DMS 273 treated with DMSO at 0.1 percent for 48 hours (cell line): ENCODE measurements around the gene SLC18A3.

Experiments
- DNase-seq: peaks from one replicate; lab custom pipeline; 2025; lab: John Stamatoyannopoulos, UW

Gene SLC18A3

DNA sequence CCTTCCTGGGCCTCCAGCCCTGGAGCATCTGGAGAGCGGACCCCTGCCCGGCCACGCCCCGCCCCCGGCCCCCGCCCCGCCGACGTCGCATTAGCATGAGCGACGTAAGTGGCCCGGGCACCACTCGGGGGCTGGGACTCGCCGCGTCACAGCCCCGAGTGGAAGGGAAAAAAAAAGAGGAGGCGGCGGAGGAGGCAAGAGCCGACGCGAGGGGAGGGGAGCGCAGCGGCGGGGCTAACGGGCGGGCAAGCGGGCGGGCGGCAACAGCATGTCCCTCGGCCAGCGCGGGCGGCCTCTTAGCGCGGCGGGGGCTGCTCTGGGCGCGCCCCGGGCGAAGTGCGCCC lies at the start of gene SLC18A3:
SLC18A3 (plus strand) TSS at position 197 of the 344 bp plus-strand sequence. CDS start 431 bp downstream, outside the sequence.
- DNase-seq: no peak

DNA sequence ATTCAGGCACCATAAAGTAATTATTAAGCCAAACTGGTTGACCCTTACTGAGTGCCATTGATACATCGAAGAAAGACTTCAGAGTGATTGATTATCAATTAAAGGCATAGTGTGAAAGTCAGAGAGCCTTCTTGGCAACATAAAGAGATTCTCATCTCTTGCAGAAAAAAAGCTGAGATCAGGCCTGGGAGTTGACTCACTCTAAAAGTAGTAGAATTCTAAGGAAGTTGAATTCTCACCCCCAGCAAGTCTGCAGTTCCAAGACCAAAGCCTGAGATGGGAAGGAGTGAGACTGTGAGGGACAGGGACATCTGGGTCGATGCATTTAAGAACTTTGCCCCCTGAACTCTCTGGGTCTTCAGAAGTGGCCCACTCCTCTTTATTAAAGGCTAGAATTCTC lies 49.6 kb upstream of the SLC18A3 start:
- no peak for DNase-seq

DNA sequence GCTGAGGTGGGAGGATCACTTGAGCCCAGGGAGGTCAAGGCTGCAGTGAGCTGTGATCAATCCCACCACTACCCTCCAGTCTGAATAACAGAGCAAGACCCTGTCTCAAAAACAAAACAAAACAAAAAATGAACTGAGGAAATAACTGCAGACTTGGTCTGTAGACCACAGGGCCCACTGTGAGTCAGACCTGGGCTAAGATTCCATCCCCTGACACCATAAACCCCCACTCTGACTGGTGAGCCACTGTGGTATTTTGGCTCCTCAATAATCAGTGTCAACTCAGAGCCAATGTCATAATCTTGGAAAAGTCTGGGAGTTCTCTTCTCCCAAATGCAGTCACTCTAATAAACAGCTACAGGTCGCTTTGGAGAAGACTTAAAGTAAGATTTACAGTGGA lies 47.2 kb upstream of the SLC18A3 start:
- DNase-seq: no peak

DNA sequence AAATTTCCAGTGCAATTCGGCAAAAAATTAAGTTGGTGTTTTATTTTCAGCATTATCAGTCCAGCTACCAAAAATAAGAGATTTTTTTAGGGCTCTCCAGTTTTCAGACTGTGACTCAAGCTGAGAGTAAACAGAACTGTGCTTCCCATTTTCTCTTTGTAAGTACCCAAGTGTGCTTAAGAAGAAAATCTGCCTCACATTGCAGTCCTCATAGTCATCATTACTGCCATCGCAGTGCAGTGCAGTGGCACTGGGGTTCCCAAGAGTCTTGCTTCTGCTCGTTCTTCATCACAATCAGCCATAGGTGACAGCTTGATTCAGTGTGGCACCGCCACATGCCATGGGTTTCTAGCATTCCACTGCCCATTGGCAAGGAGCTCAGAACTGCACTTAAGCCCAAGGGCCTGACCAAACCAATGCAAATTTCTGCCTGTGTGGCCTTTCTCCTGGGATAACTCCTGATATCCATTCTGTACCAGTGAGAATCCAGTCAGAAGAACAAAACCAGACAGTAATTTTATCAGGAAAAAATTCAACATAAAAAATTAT lies 45.6 kb upstream of the SLC18A3 start:
- DNase-seq: no peak

DNA sequence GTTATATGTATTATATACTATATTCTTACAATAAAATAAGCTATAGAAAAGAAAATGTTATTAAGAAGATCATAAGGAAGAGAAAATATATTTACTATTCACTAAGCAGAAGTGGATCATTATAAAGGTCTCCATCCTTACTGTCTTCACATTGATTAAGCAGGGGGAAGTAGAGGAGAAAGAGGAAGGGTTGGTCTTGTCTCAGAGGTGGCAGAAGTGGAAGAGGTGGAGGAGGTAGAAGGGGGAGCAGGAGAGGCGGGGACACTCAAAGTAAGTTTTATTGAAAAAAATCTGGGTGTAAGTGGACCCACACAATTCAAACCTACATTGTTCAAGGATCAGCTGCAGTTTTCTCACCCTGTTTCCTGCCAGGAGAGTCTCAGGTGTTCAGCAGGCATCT lies 42.3 kb upstream of the SLC18A3 start:
- DNase-seq: no peak

GRCh38 chr10:49568235-49568634 lies 41.9 kb upstream of the SLC18A3 start:
- no peak for DNase-seq

- no peak for DNase-seq
These were observed 41.0 kb upstream of the SLC18A3 start for GRCh38 chr10:49569031-49569631.

DNA sequence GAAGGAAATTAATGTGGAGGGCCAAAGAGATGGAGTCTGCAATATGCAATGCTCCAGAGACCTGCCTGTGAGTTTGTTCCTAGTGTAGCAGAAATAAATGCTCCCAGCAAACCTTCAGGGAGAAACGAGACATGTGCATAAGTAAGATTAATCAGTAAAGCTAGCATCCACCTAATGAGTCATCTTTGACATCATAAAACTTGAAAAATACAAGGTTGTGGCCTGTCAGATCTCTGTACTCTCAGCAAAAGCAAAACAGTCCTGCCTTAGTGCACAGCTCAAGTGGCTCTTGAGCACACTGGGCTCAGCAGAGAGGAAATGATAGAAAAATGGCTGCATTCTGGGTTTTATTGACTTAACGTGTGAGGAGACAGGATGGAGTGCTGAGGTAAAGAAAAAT lies 38.7 kb upstream of the SLC18A3 start:
- no peak for DNase-seq

DNA sequence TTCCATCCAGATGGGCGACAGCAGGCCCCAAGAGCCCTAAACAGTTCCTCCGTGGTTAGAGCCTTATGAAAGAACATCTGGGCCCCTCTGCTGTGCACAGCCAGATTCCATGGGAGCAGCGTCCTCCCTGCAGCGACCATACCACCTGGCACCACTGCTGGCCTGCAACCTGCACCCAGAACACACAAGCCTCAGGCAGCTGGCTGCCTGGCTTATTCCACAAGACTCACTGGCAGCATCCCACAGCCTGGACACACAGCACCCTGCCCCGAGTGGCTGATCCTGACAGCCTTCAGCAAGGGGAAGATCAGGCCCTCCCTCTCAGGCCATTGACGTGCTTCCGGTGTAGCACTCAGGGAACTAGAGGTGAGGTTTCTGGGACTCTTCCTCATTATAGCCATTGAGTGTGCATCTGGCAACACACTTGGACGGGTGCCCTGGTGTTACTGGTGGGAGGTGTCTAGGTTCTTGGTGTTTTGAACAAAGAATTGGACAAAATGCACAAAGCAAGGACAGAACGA lies 37.5 kb upstream of the SLC18A3 start:
- DNase-seq: peak; percentile 52

- no peak for DNase-seq
These were observed 34.5 kb upstream of the SLC18A3 start for GRCh38 chr10:49575489-49576072.

DNA sequence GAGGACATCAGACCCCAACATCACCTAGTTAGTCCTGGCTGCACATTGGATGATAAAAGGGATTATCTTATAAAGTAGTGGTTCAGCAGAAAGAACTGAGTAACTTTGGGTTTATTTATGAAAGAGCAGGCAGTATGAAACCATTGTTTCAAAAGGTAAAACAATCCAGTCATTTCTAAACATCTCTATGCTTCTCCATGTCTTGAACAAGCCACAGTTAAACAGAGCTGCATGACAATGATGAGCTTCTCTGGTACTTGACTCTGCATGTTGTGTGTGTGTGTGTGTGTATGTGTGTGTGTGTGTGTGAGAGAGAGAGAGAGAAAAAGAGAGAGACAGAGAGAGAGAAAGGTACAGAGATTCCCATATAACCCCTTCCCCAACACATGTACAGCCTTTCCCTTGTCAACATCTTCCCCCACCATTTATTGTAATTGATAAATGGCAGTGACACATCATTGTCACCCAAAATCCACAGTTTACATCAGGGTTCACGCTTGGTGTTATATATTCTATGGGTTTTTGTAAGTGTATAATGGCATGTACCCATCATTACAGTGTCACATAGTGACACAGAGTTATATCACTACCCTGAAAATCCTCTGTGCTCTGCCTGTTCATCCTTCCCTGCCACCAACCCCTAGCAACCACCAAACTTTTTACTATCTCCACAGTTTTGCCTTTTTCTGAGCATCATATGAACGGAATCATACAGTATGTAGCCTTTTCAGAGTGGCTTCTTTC lies 32.8 kb upstream of the SLC18A3 start:
- no peak for DNase-seq

DNA sequence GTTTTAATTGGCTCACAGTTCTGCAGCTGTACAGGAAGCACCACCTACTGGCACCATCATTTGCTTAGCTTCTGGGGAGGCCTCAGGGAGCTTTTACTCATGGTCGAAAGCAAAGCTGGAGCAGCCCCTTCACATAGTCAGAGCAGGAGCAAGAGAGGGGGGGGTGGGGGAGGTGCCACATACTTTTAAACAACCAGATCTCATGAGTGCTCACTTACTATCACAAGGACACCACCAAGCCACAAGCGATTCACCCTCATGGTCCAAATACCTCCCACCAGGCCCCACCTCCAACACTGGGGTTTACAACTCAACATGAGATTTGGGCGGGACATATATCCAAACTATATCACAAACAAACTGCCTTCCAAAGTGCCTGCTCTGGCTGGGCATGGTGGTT lies 31.7 kb upstream of the SLC18A3 start:
- DNase-seq: no peak

DNA sequence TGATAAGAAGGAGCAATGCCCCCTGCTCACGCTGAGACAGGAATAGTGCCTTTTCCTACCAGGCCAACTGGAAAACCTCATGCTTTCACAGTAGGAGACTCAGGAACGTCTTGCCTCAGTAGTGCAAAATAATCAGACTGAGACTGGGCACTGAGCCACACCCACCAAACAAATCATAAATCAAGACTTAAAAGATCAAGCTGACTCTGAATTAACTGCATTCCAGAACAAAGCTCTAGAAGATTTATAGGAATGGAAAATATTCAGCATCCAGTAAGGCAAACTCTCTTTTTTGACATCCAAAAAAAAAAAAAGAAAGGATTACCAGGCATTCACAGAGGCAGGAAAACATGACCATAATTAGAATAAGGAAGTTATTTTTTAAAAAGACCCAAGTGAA lies 30.5 kb upstream of the SLC18A3 start:
- no peak for DNase-seq

DNA sequence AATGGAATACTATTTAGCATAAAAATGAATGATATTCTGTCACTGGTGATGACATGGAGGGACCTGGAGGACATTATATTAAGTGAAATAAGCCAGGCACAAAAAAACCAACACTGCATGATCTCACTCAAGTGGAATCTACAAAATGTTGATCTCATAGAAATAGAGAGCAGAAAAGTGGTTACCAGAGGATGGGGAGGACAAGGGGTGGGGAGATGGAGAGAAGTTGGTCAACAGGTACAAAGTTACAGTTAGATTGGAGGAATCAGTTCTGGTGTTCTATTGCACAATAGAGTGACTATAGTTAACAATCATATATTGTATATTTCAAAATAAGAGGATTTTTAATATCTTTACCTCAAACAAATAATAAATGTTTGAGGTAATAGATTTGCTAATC lies 24.7 kb upstream of the SLC18A3 start:
- no peak for DNase-seq

DNA sequence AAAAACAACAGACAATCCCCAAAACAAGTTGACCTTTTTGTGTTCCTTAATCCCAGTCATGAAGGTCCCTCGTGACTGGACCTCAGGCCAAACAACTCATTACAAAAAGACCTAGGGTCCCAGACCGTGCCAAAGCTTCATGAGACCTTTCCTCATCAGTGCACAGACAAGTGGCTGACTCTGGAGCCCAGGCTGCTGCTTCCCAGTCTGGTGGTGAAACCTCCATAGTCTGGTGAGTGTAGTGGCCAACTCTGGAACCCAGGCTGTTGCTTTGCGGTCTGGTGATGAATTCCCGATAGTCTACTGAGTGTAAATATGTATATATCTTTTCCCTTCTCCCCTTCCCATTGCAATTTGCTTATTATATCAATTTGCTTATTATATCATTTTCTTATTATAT lies 22.1 kb upstream of the SLC18A3 start:
- no peak for DNase-seq

DNA sequence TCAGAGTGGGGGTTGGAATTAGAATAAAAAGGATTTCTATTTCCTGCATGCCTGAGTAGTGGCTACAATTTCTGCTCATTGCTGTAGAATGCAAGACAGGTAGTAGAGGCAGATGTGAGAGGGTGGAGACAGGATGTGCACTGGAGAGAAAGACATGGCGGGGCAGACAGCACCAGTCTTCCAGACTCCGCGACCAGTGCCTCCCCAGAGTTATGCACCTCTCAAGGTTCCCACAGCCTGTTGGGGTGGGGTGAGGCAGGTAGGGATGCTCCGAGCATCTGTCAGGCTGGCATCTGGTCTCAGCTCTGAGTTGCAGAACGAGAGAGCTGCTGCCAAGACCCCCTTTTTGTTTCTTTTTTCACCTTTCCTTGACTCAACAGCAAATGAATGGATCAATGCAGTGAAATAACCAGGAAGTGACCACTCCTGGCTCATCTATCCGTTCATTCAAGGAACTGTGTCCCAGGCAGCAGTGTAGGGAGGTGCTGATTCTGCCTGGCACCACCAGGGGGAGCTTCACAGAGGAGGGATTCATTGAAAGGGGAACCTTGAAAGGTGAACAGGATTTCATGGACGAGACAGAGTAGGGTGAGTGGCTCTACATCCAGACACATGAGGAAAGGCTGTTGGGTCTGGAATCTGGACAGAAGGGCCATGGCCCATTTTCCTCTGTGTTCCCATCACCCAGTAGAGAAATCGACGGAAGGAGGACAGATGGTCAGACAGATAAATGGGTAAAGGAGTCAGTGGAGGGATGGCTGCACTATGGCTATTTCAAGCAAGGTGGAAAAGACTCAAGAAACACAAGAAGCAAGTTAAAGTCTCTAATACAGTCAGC lies 17.2 kb upstream of the SLC18A3 start:
- no peak for DNase-seq

DNA sequence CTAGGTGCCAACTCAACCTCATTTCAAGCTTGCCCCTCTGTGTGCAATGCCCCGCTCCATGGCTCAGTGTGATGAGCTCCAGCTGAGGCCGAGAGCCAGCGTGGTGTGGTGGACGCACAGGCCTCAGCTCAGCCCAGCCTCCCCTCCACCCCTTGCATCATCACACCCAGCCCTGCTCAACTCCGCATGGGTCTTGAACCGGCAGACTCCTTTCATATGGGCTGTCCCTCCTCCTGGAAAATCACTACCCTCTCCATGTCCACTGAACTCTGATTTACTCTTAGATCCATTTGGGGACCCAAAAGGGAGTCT lies 16.6 kb upstream of the SLC18A3 start:
- no peak for DNase-seq

DNA sequence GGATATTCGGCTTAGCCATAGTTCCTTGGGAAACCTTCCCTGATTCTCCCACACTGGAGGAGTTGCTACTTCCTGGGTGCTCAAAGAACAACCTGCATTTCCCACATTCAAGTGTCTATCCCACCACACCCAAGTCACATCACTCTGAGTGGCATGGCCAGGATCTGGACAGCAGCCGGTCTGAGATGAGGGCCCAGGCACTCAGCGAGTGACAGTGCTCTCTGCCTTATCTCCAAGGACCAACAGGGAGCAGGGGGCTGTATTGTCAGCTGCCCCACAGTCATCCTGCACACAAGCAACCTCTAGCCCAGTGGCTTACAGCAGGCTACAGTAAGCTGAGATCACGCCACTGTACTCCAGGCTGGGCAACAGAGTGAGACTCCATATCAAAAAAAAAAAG lies 16.1 kb upstream of the SLC18A3 start:
- no peak for DNase-seq

DNA sequence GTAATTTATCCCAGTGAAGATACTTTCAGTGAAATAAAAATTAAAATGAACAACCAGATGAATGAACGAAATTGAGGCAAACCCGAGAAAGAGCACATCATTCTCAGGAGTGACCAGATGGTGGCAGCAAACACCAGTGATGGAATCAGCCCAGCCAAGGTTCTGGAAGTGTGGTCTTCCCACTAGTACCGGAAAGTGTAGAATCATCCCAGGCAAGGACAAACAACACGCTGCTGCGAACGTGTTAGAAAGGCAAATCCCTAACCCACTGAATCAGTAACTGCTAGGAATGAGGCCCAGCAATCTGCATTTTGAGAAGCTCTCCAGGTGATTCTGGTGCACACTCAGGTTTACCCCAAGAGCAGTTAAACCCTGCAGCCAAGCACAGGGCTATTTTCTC lies 15.5 kb upstream of the SLC18A3 start:
- DNase-seq: no peak

DNA sequence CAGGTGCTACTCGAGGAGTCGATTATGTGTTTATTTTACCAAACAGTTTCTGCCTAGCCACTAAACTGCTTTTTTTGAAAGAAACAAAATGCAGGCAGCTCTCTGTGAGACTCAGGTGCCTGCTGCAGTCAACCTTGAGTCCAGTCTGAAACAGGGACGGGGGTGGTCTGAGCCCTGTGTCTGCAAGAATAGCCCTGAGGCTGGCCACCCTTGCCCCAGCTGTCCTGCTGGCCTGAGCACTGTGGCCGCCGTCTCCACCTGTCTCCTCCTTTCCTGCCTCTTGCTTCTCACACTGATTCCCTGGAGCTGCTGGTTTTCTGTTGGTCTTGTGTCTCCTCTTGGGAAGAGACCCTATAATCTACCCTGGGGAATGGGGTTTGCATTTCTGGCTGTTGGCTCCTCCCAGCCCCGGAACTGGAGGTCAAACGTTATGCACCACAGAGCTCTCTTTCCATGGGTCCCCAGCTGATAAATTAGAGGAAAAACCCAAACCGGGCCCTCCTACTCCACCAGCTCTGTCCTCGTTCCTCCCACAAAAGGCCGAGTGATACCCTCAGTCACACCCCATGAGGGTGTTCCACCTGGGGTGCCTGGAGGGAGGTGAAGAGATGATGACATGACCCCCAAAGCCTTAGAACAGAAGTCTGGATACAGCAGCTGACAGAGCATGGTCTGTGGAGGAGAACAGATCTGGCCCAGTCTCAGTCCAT lies 15.0 kb upstream of the SLC18A3 start:
- DNase-seq: no peak

- no peak for DNase-seq
These were observed 14.2 kb upstream of the SLC18A3 start for GRCh38 chr10:49595713-49596492.
